ENCODE measurements around the gene MEGF10.
"Not testable (repeated sequence)": the region's sequence is repeated elsewhere in the genome, so short reads cannot be mapped to it uniquely, and the experiment has no call there.

The MEGF10 gene

DNA sequence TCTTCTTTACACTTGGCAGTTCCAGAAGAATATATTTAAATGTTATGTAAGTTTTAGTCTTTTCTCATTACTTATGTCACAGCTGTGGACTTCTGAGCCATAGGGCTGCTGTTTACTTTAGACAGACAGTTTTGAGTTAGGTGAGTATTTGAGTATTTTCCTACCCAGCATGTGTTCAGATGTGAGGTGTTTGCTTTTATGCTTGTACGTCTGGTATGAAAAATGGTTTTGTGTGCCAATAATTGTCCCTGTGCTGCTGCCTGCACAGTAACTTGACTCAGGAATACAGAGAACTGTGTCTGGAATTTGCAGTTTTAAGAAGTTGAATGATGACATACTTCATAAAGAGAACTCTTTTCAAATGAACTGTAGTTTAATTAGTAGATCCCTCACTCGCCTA is 20.8 kb downstream of the MEGF10 start:
- no peaks in the 10 kb centered on the region for H3K4me1 Mint-ChIP-seq
- H3K4me3 Mint-ChIP-seq = no peak overlapping the region
- DNase-seq (ENCODE audit: low spot score in 2 of 2) (no peak), ATAC-seq (no peak)
- H3K36me3 Mint-ChIP-seq = no peaks in the 10 kb centered on the region
- H3K27ac Mint-ChIP-seq = no peak overlapping the region
- H3K9me3 Mint-ChIP-seq = no peaks in the 10 kb centered on the region

GRCh38 chr5:127311781-127312525 is 21.4 kb downstream of the MEGF10 start:
- Mint-ChIP-seq H3K4me1 (no peaks in the 10 kb centered on the region), H3K4me3 (no peak overlapping the region), H3K9me3 (no peaks in the 10 kb centered on the region), H3K36me3 (no peaks in the 10 kb centered on the region), H3K27ac (no peak overlapping the region)
- ATAC-seq (no peak), DNase-seq (ENCODE audit: low spot score in 2 of 2) (no peak)

DNA sequence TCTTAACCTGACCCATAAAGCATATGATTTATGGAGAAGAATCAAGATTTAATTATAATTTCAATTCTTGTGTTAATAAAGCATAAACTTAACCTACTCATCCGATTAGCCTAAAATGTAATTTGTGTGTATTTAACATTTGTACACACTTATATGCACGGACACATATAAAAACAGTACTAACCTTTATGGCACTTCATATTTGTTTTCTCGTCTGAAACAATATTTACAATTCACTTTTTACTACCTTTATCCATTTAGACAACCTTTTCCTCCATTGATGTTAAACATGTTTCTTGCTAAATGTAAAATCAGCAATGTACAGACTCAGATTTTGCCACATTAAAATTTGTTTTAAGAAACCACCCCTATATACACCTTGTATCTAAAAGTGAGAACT is 22.8 kb downstream of the MEGF10 start:
- no peaks in the 10 kb centered on the region for H3K4me1 Mint-ChIP-seq
- H3K4me3 Mint-ChIP-seq = no peak overlapping the region
- no peaks in the 10 kb centered on the region for H3K9me3 Mint-ChIP-seq
- DNase-seq (ENCODE audit: low spot score in 2 of 2) (no peak), ATAC-seq (no peak)
- no peaks in the 10 kb centered on the region for H3K36me3 Mint-ChIP-seq
- no peak overlapping the region for H3K27ac Mint-ChIP-seq

GRCh38 chr5:127313847-127314473 is 23.4 kb downstream of the MEGF10 start:
- Mint-ChIP-seq H3K36me3 (no peaks in the 10 kb centered on the region), H3K4me3 (no peak overlapping the region), H3K27ac (no peak overlapping the region), H3K9me3 (no peaks in the 10 kb centered on the region), H3K4me1 (no peaks in the 10 kb centered on the region)
- ATAC-seq (peak; percentile 80), DNase-seq (ENCODE audit: low spot score in 2 of 2) (peak; percentile 45 to 78)

DNA sequence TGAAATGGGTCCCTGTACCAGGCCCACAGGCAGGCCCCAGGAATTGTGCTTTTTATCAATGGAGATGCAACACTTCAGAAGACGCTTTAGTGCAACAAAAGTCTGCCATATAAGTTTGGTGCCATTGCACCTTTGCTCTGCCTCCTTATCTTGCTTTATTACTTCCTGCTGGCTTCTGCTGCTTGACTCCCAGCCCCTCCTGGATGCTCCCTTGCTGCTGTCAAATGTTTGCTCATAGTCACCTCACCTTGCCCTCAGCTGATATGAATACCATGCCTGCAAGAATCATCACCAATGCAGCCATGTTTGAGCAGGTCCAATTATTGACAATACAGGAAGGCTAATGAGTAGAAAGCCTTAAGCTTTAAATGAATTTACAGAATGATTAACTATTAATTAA is 25.4 kb downstream of the MEGF10 start:
- H3K36me3 Mint-ChIP-seq = no peaks in the 10 kb centered on the region
- H3K27ac Mint-ChIP-seq = no peak overlapping the region
- no peak for DNase-seq (ENCODE audit: low spot score in 2 of 2)
- peaks cover 10% of the 10 kb centered on the region for H3K4me1 Mint-ChIP-seq
- no peaks in the 10 kb centered on the region for H3K9me3 Mint-ChIP-seq
- H3K4me3 Mint-ChIP-seq = no peak overlapping the region
- ATAC-seq = no peak

GRCh38 chr5:127317385-127317784 is 26.8 kb downstream of the MEGF10 start:
- H3K27ac Mint-ChIP-seq; H3K9me3 Mint-ChIP-seq; H3K4me3 Mint-ChIP-seq; H3K36me3 Mint-ChIP-seq; ATAC-seq; DNase-seq (ENCODE audit: low spot score in 2 of 2): not testable (repeated sequence)
- H3K4me1 Mint-ChIP-seq = peaks cover 10% of the 10 kb centered on the region

- H3K4me1 Mint-ChIP-seq = peaks cover 10% of the 10 kb centered on the region
- no peaks in the 10 kb centered on the region for H3K9me3 Mint-ChIP-seq
- ATAC-seq (peak; percentile 91), DNase-seq (ENCODE audit: low spot score in 2 of 2) (no peak)
- no peaks in the 10 kb centered on the region for H3K36me3 Mint-ChIP-seq
- no peak overlapping the region for H3K27ac Mint-ChIP-seq
- no peak overlapping the region for H3K4me3 Mint-ChIP-seq
Observed at GRCh38 chr5:127320032-127320965, 29.7 kb downstream of the MEGF10 start.

DNA sequence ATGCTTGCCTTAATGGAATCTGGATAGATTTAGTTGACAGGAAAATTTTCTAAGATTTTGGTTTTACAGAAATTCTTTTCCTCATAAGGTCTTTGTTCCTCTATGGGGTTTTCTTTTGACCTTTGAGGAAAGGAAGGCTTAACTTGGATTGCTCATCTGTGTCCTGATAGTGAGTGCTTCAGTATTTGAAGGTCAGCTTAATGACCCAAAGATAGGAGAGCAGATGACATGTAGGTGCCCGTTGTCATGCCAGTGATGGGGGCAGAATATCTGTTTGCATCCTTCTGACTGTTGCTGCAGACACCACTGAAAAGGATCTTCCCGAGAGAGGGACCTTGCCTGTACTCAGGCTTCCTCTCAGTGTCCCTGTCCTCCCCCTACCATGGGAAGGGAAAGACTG is 30.9 kb downstream of the MEGF10 start:
- Mint-ChIP-seq H3K27ac (no peak overlapping the region), H3K4me3 (no peak overlapping the region), H3K4me1 (peaks cover 10% of the 10 kb centered on the region), H3K36me3 (no peaks in the 10 kb centered on the region), H3K9me3 (no peaks in the 10 kb centered on the region)
- DNase-seq (ENCODE audit: low spot score in 2 of 2) (no peak), ATAC-seq (no peak)

DNA sequence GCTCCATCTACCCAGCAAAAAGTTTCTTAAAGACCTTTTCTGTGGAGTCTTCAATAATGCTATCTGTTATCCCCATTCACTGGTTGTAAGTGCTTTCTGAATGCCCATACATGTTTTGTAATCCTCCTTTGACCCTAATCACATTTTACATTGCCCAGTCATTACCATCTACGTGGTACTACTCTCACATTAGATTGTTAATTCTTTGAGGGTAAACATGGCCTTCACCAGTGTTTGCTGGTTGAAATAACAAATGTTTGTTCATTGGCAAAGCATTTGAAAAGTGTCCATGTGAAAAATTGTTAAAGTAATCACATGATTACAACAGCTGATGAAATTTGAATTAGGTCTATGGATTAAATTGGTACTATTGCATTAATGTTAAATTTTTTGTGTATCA is 31.8 kb downstream of the MEGF10 start:
- H3K4me1 Mint-ChIP-seq = peaks cover 10% of the 10 kb centered on the region
- H3K9me3 Mint-ChIP-seq = no peaks in the 10 kb centered on the region
- H3K36me3 Mint-ChIP-seq = no peaks in the 10 kb centered on the region
- H3K27ac Mint-ChIP-seq = no peak overlapping the region
- H3K4me3 Mint-ChIP-seq = no peak overlapping the region
- ATAC-seq = no peak
- DNase-seq (ENCODE audit: low spot score in 2 of 2) = no peak

GRCh38 chr5:127324756-127325155 is 34.2 kb downstream of the MEGF10 start:
- Mint-ChIP-seq H3K36me3 (no peaks in the 10 kb centered on the region), H3K27ac (no peak overlapping the region), H3K4me3 (no peak overlapping the region), H3K4me1 (peaks cover 10% of the 10 kb centered on the region), H3K9me3 (no peaks in the 10 kb centered on the region)
- no peak for ATAC-seq
- DNase-seq (ENCODE audit: low spot score in 2 of 2) = no peak

- DNase-seq (ENCODE audit: low spot score in 2 of 2) (no peak), ATAC-seq (no peak)
- Mint-ChIP-seq H3K4me1 (no peaks in the 10 kb centered on the region), H3K27ac (no peak overlapping the region), H3K4me3 (no peak overlapping the region), H3K9me3 (no peaks in the 10 kb centered on the region), H3K36me3 (no peaks in the 10 kb centered on the region)
Observed at GRCh38 chr5:127326431-127326830, 35.8 kb downstream of the MEGF10 start.

DNA sequence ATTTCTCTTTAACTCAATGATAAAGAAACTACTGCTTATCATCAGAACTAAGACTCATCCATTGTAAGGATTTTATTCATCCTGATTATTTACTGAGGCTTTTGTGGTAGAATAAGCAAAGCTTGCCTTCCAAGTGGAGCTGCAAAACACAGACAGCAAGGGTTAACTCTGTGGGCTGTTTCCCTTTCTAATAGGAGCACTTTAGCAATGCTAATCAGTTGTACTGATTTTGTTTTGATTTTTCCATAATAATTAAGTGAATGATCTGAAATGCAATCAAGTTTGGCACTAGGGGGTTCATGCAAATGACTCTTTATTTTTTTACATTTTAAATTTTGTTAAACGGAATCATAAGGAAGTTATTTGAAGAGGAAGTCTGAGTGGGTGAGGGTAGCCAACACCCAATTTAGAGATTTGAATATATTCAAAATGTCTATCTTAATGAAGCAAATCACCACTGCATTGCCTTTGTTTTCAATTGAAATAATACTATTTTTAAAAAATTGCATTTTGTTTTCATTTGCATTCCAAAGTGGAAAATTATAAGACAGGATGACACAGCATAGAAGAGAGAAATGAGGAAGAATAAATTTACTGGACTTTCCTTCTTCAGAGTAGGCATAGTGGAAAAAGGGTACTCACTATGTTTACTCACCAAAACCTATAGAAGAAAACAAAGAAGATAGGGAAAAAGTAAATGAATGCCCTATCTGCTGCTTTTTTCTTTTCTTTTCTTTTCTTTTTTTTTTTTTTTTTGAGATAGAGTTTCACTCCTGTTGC is 36.6 kb downstream of the MEGF10 start:
- Mint-ChIP-seq H3K36me3 (no peaks in the 10 kb centered on the region), H3K27ac (no peak overlapping the region), H3K4me3 (no peak overlapping the region), H3K4me1 (no peaks in the 10 kb centered on the region), H3K9me3 (no peaks in the 10 kb centered on the region)
- DNase-seq (ENCODE audit: low spot score in 2 of 2) (no peak), ATAC-seq (no peak)

- no peaks in the 10 kb centered on the region for H3K4me1 Mint-ChIP-seq
- H3K4me3 Mint-ChIP-seq = no peak overlapping the region
- no peaks in the 10 kb centered on the region for H3K9me3 Mint-ChIP-seq
- ATAC-seq (no peak), DNase-seq (ENCODE audit: low spot score in 2 of 2) (no peak)
- H3K36me3 Mint-ChIP-seq = no peaks in the 10 kb centered on the region
- H3K27ac Mint-ChIP-seq = no peak overlapping the region
Observed at GRCh38 chr5:127330116-127330515, 39.5 kb downstream of the MEGF10 start.

- ATAC-seq = no peak
- H3K27ac Mint-ChIP-seq = no peak overlapping the region
- no peaks in the 10 kb centered on the region for H3K9me3 Mint-ChIP-seq
- H3K4me1 Mint-ChIP-seq = no peaks in the 10 kb centered on the region
- no peak for DNase-seq (ENCODE audit: low spot score in 2 of 2)
- no peaks in the 10 kb centered on the region for H3K36me3 Mint-ChIP-seq
- no peak overlapping the region for H3K4me3 Mint-ChIP-seq
Observed at GRCh38 chr5:127331890-127332649, 41.5 kb downstream of the MEGF10 start.
